ENCODE measurements around the gene FRAT2. TPM values are rescaled to one million over a fixed set of nuclear protein-coding genes. Genes with fewer than 3 reads are reported as not detected.
"Not testable (repeated sequence)": the region's sequence is repeated elsewhere in the genome, so short reads cannot be mapped to it uniquely, and the experiment has no call there.

FRAT2 gene
- total RNA-seq, 1 donor from 2014 or later = 11.6 TPM

- no peak for DNase-seq
Observed at GRCh38 chr10:97356318-97356914, 21.9 kb upstream of the FRAT2 start.

- DNase-seq = peak; percentile 27
Observed at GRCh38 chr10:97355571-97355975, 21.0 kb upstream of the FRAT2 start.

GRCh38 chr10:97353945-97354344, 19.4 kb upstream of the FRAT2 start:
- DNase-seq = no peak

GRCh38 chr10:97349752-97350513, 15.4 kb upstream of the FRAT2 start:
- DNase-seq = no peak

GRCh38 chr10:97347317-97347716, 12.8 kb upstream of the FRAT2 start:
- DNase-seq = no peak

- not testable (repeated sequence) for DNase-seq
Observed at GRCh38 chr10:97343664-97344063, 9.1 kb upstream of the FRAT2 start.

- DNase-seq = no peak
Observed at GRCh38 chr10:97341416-97341815, 6.9 kb upstream of the FRAT2 start.

GRCh38 chr10:97338041-97338440, 3.5 kb upstream of the FRAT2 start:
- no peak for DNase-seq

GRCh38 chr10:97336942-97337831, 2.7 kb upstream of the FRAT2 start:
- peak; percentile 46 for DNase-seq

GRCh38 chr10:97336446-97336845, 1.9 kb upstream of the FRAT2 start:
- DNase-seq = no peak

GRCh38 chr10:97336006-97336405, 1.5 kb upstream of the FRAT2 start:
- no peak for DNase-seq

GRCh38 chr10:97335188-97335619, 675 bp upstream of the FRAT2 start:
- no peak for DNase-seq

- DNase-seq = peak; percentile 57
Observed at GRCh38 chr10:97333601-97334369, 744 bp downstream of the FRAT2 start.

GRCh38 chr10:97333351-97333600, 1.3 kb downstream of the FRAT2 start:
- DNase-seq = no peak

- DNase-seq = peak; percentile 70
Observed at GRCh38 chr10:97332591-97333350, 1.8 kb downstream of the FRAT2 start.

- no peak for DNase-seq
Observed at GRCh38 chr10:97331153-97331703, 3.3 kb downstream of the FRAT2 start.

GRCh38 chr10:97329766-97330165, 4.8 kb downstream of the FRAT2 start:
- DNase-seq = no peak

- DNase-seq = no peak
Observed at GRCh38 chr10:97328646-97329453, 5.7 kb downstream of the FRAT2 start.

- DNase-seq = no peak
Observed at GRCh38 chr10:97327348-97328294, 6.9 kb downstream of the FRAT2 start.
